HepG2 (cell line): Measurements from ENCODE around the gene ARL5B. TPM values are rescaled to one million over a fixed set of nuclear protein-coding genes. Genes with fewer than 3 reads are reported as not detected.
A peak's percentile ranks its signal among the peaks of the same experiment; 100 is the strongest.

Experiments
- DMTF1 ChIP-seq: sonication (generic); formaldehyde crosslinking; IDR thresholded peaks from 2 replicates; pipeline ENCODE4 v1.4.0; 2020; ENCODE audit warnings: mild to moderate bottlenecking, missing genetic modification reagents
- GABPA ChIP-seq, 2 experiments: IDR thresholded peaks; 2 replicates each; pipeline ENCODE4 v1.6.1; 2011 to 2016; ENCODE audit warnings: low read depth in 2 of 2, low read length in 1 of 2, missing biosample characterization in 1 of 2, missing genetic modification characterization in 1 of 2
- MAFK ChIP-seq, 2 experiments: IDR thresholded peaks in 1 of 2; conservative IDR thresholded peaks in 1 of 2; 2 replicates each; pipeline ENCODE4 v1.6.1; 2011; ENCODE audit warnings: improper control_type of control experiment in 2 of 2, low read length in 2 of 2
- NCOA5 ChIP-seq: sonication (generic); formaldehyde crosslinking; IDR thresholded peaks from 2 replicates; pipeline ENCODE4 v1.4.0; 2020; ENCODE audit warnings: missing genetic modification reagents
- PLSCR1 ChIP-seq: sonication (generic); formaldehyde crosslinking; IDR thresholded peaks from 2 replicates; pipeline ENCODE4 v1.5.0; 2020; ENCODE audit warnings: missing genetic modification reagents, mild to moderate bottlenecking, borderline replicate concordance
- PRMT3 ChIP-seq: sonication (generic); formaldehyde crosslinking; IDR thresholded peaks from 2 replicates; pipeline ENCODE4 v1.8.1; 2022; ENCODE audit warnings: low read depth, mild to moderate bottlenecking, moderate library complexity, missing genetic modification reagents, borderline replicate concordance
- RFX5 ChIP-seq: IDR thresholded peaks from 2 replicates; pipeline ENCODE4 v1.6.1; 2011; ENCODE audit warnings: low read depth, low read length, improper control_type of control experiment
- RORA ChIP-seq: sonication (generic); formaldehyde crosslinking; IDR thresholded peaks from 2 replicates; pipeline ENCODE4 v1.5.0; 2020; ENCODE audit warnings: mild to moderate bottlenecking, missing genetic modification reagents, moderate library complexity
- SP5 ChIP-seq: IDR thresholded peaks from 2 replicates; pipeline ENCODE4 v1.6.1; 2016; ENCODE audit warnings: low read depth, borderline replicate concordance
- SRF ChIP-seq: IDR thresholded peaks from 2 replicates; pipeline ENCODE4 v1.6.1; 2011; ENCODE audit warnings: mild to moderate bottlenecking, low read depth, low read length, moderate library complexity
- TCF7 ChIP-seq: sonication (generic); IDR thresholded peaks from 2 replicates; pipeline ENCODE4 v1.6.1; 2016; ENCODE audit warnings: antibody characterized with exemption, low read depth
- TEAD2 ChIP-seq: sonication (generic); formaldehyde crosslinking; IDR thresholded peaks from 2 replicates; pipeline ENCODE4 v1.9.0; 2021; ENCODE audit warnings: missing genetic modification reagents
- ZFAT ChIP-seq: sonication (generic); formaldehyde crosslinking; conservative IDR thresholded peaks from 2 replicates; pipeline ENCODE4 v1.8.1; 2023; ENCODE audit warnings: missing genetic modification reagents, inconsistent platforms
- ZNF101 ChIP-seq: sonication (generic); formaldehyde crosslinking; IDR thresholded peaks from 2 replicates; pipeline ENCODE4 v1.4.0; 2020; ENCODE audit warnings: mild to moderate bottlenecking, low read depth, missing genetic modification reagents, borderline replicate concordance
- ZNF207 ChIP-seq: fragments of 450-650 bp; IDR thresholded peaks from 2 replicates; pipeline ENCODE4 v1.6.1; 2016; ENCODE audit warnings: antibody characterized with exemption, borderline replicate concordance
- ZNF264 ChIP-seq: sonication (generic); formaldehyde crosslinking; IDR thresholded peaks from 2 replicates; pipeline ENCODE4 v1.4.0; 2020; ENCODE audit warnings: missing genetic modification reagents
- ZNF383 ChIP-seq: sonication (generic); formaldehyde crosslinking; IDR thresholded peaks from 2 replicates; pipeline ENCODE4 v1.4.0; 2020; ENCODE audit warnings: missing genetic modification reagents, mild to moderate bottlenecking, borderline replicate concordance
- ZNF550 ChIP-seq: sonication (generic); formaldehyde crosslinking; IDR thresholded peaks from 2 replicates; pipeline ENCODE4 v1.4.0; 2020; ENCODE audit warnings: mild to moderate bottlenecking, missing genetic modification reagents, borderline replicate concordance
- ZNF781 ChIP-seq: sonication (generic); formaldehyde crosslinking; IDR thresholded peaks from 2 replicates; pipeline ENCODE4 v1.5.1; 2020; ENCODE audit warnings: borderline replicate concordance, mild to moderate bottlenecking, missing genetic modification reagents; ENCODE audit errors: not compliant biosample characterization
- polyA plus RNA-seq, 8 experiments: library from polyadenylated mRNA; depleted of rRNA in 3 of 8; stranded (reverse) in 7 of 8; unstranded in 1 of 8; fragments of >200 nt; fragmentation: Illumina TruSeq in 4 of 8; extraction: Trizol in 4 of 8; gene quantifications; 2 replicates each; pipeline versions ENCODE4 v1.2.1 to v1.2.3, GENCODE V29; 2011 to 2016; ENCODE audit warnings: low read depth in 4 of 8, missing spikeins in 1 of 8, mixed read lengths in 1 of 8; ENCODE audit not compliant: insufficient read depth in 1 of 8
- total RNA-seq, 5 experiments: library from RNA; depleted of rRNA; stranded (reverse); fragments of >200 nt; fragmentation: Illumina TruSeq; extraction: Trizol; gene quantifications; 2 replicates each; pipeline ENCODE4 v1.2.3, GENCODE V29; 2016; ENCODE audit warnings: low read depth in 1 of 5
- TF ChIP-seq, protein P1 (sequence below): sonication (generic); formaldehyde crosslinking; conservative IDR thresholded peaks from 2 replicates; pipeline ENCODE4 v1.8.0; 2022; ENCODE audit warnings: low read depth, missing genetic modification reagents
- TF ChIP-seq, protein P2 (sequence below): sonication (generic); formaldehyde crosslinking; IDR thresholded peaks from 2 replicates; pipeline ENCODE4 v1.5.0; 2020; ENCODE audit warnings: mild to moderate bottlenecking, missing genetic modification reagents
- TF ChIP-seq, protein P3 (sequence below): sonication (generic); formaldehyde crosslinking; IDR thresholded peaks from 2 replicates; pipeline ENCODE4 v1.8.1; 2023; ENCODE audit warnings: mild to moderate bottlenecking, missing genetic modification reagents

Gene ARL5B
- total and polyA plus RNA-seq, 2 of the 13 experiments (the other 11 are each of a cell fraction or from before 2014, with no cell fraction given), result 26.6 to 32.7 TPM

DNA sequence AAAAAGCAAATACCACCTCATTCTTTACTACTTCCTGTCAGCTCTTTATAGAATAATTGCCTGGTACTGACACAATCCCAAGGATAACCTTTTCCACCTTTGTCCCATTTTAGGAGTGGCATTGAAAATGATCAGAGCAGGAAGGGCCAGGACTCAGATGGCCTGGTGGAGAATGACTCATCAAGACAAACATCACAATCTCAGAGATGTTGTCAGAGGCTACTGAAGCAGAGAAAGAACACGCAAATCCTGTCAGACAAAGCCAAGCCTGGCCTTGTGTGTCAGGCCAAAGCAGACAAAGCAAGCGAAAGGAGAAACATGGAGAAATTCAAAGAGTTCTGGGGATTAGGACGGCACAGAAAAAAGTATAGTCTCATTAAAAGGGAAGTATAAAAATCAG, 48.7 kb upstream of the ARL5B start (continued):
- TF ChIP-seq, protein P1, sequence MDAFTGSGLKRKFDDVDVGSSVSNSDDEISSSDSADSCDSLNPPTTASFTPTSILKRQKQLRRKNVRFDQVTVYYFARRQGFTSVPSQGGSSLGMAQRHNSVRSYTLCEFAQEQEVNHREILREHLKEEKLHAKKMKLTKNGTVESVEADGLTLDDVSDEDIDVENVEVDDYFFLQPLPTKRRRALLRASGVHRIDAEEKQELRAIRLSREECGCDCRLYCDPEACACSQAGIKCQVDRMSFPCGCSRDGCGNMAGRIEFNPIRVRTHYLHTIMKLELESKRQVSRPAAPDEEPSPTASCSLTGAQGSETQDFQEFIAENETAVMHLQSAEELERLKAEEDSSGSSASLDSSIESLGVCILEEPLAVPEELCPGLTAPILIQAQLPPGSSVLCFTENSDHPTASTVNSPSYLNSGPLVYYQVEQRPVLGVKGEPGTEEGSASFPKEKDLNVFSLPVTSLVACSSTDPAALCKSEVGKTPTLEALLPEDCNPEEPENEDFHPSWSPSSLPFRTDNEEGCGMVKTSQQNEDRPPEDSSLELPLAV (CRISPR knock-in tag), result no peak
- TF ChIP-seq ZFAT (CRISPR knock-in tag) (no peak), ZNF550 (CRISPR knock-in tag) (no peak), RORA (CRISPR knock-in tag) (no peak), MAFK (conservative IDR thresholded peaks at IDR 0.05 in 1 of 2, IDR thresholded peaks at IDR 0.05 in 1 of 2; ENCODE audit: low read length in 2 of 2) (no peak), GABPA (IDR thresholded peaks at IDR 0.05; ENCODE audit: low read depth, low read length) (no peak), GABPA (CRISPR knock-in tag; IDR thresholded peaks at IDR 0.05; ENCODE audit: low read depth) (peak; percentile 77), DMTF1 (no peak), ZNF207 (no peak), ZNF264 (peak; percentile 71), PRMT3 (CRISPR knock-in tag) (no peak), TEAD2 (CRISPR knock-in tag) (no peak), SP5 (CRISPR knock-in tag) (peak; percentile 84), ZNF781 (no peak), SRF (0 out of 2 replicates have a peak, but pooled peaks have one; percentile 13), PLSCR1 (no peak), NCOA5 (no peak), ZNF383 (CRISPR knock-in tag) (no peak), TCF7 (peak; percentile 85), RFX5 (no peak), ZNF101 (CRISPR knock-in tag) (no peak)
- TF ChIP-seq, protein P2, sequence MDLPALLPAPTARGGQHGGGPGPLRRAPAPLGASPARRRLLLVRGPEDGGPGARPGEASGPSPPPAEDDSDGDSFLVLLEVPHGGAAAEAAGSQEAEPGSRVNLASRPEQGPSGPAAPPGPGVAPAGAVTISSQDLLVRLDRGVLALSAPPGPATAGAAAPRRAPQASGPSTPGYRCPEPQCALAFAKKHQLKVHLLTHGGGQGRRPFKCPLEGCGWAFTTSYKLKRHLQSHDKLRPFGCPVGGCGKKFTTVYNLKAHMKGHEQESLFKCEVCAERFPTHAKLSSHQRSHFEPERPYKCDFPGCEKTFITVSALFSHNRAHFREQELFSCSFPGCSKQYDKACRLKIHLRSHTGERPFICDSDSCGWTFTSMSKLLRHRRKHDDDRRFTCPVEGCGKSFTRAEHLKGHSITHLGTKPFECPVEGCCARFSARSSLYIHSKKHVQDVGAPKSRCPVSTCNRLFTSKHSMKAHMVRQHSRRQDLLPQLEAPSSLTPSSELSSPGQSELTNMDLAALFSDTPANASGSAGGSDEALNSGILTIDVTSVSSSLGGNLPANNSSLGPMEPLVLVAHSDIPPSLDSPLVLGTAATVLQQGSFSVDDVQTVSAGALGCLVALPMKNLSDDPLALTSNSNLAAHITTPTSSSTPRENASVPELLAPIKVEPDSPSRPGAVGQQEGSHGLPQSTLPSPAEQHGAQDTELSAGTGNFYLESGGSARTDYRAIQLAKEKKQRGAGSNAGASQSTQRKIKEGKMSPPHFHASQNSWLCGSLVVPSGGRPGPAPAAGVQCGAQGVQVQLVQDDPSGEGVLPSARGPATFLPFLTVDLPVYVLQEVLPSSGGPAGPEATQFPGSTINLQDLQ (CRISPR knock-in tag), result no peak
- TF ChIP-seq, protein P3, sequence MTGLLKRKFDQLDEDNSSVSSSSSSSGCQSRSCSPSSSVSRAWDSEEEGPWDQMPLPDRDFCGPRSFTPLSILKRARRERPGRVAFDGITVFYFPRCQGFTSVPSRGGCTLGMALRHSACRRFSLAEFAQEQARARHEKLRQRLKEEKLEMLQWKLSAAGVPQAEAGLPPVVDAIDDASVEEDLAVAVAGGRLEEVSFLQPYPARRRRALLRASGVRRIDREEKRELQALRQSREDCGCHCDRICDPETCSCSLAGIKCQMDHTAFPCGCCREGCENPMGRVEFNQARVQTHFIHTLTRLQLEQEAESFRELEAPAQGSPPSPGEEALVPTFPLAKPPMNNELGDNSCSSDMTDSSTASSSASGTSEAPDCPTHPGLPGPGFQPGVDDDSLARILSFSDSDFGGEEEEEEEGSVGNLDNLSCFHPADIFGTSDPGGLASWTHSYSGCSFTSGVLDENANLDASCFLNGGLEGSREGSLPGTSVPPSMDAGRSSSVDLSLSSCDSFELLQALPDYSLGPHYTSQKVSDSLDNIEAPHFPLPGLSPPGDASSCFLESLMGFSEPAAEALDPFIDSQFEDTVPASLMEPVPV (CRISPR knock-in tag), result no peak
